Upper lobe of right lung (tissue), 1 donor: ENCODE results near the gene LENEP. TPM values are rescaled to one million over a fixed set of nuclear protein-coding genes. Genes with fewer than 3 reads are reported as not detected.
A peak's percentile ranks its signal among the peaks of the same experiment; 100 is the strongest.

Experiments
- ATAC-seq: fragments of 200-7000 bp; cut with Tn5 transposase; one replicate; pipeline ENCODE4 v1.9.1; 2020; ENCODE audit warnings: mild to moderate bottlenecking, moderate library complexity
- DNase-seq: peaks from one replicate; pipeline ENCODE4 v3.0.0-alpha.2; 2020
- H3K27ac ChIP-seq: fragments of 200-600 bp; one replicate; pipeline ENCODE4 v1.8.0; 2022
- H3K27me3 ChIP-seq: fragments of 200-600 bp; one replicate; pipeline ENCODE4 v1.8.0; 2022; ENCODE audit warnings: mild to moderate bottlenecking
- H3K36me3 ChIP-seq: fragments of 200-600 bp; one replicate; pipeline ENCODE4 v1.8.0; 2022
- H3K4me1 ChIP-seq: fragments of 200-600 bp; one replicate; pipeline ENCODE4 v1.8.0; 2022
- H3K4me3 ChIP-seq: fragments of 200-600 bp; one replicate; pipeline ENCODE4 v1.8.0; 2022; ENCODE audit warnings: mild to moderate bottlenecking
- H3K9me3 ChIP-seq: fragments of 200-600 bp; one replicate; pipeline ENCODE4 v1.8.0; 2022
- CTCF ChIP-seq: fragments of 200-600 bp; IDR thresholded peaks from one replicate; pipeline ENCODE4 v1.8.0; 2022; ENCODE audit warnings: antibody characterized with exemption
- intact Hi-C: fragments of 100-400 bp; cut with DNase I; formaldehyde crosslinking; loops from one replicate; pipeline ENCODE4 v1.11.0; 2022
- total RNA-seq: library from RNA; stranded (reverse); fragmentation: NEBNext Ultra II Directional; extraction: Animal tissue kit (Norgen Biotek cat#: 25700); gene quantifications from one replicate; pipeline ENCODE4 v1.2.1, GENCODE V29; 2021
- donor health status: DM: no; HTN: yes; CAD: no; lungs with severe emphysema.

The LENEP gene
- total RNA-seq, 1 donor from 2014 or later = not detected

DNA sequence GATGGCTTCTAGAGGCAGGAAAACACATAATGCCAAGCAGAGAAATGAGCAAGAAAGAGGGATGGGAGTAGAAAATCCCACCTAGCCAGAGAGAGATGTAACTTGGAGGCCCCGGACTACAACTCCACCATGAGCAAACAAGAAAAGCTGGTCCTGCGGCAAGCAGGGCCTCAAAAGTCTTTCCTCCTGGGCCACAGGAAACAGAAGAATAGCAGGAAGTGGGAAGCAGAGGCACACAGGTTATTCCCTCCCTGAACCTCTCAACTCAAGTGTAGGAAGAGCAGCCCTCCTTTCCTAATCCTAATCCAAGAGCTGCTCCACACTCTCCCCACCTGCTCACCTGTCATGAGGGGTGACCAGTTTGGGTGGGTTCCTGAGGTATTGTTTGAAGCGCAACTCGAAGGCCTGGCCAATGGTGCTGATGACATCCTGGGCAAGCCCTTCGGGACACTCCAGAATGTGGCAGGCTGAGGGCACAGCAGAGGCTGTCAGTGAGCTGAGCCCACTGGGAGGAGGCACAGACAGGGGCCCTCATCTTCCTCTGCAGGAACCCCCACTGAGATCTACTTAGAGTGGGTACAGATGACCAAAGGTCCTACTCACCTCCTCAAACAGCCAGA lies 25.9 kb upstream of the LENEP start:
- no peak overlapping the region for H3K4me3 ChIP-seq
- peak overlapping the region; percentile 93 for H3K27ac ChIP-seq
- H3K36me3 ChIP-seq = peaks cover 57% of the 10 kb centered on the region

DNA sequence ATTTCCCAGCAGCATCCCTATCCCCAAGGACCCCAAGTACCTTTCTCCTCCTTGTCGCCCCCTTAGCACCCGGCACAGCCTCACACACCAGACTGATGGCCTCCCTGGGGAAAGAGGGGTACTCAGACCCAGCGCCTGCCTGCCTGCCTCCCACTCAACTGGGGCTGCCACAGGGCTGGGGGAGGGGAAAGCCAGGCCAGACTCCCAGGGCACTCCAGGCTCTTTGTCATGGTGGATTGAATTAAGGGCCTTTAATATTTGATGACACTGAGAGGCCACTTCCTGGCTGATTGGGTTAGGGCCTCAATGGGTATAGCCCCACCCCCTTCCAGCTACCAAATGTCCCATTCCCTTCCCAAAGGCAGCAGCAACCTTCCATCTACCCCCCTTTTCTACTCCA lies 24.7 kb upstream of the LENEP start:
- intact Hi-C loops = no loop called here
- no peak for TF ChIP-seq CTCF
- Histone ChIP-seq H3K27me3 (no peaks in the 10 kb centered on the region), H3K36me3 (peaks cover 51% of the 10 kb centered on the region), H3K4me3 (peak overlapping the region; percentile 63), H3K9me3 (no peaks in the 10 kb centered on the region), H3K27ac (peak overlapping the region; percentile 93), H3K4me1 (peaks cover 48% of the 10 kb centered on the region)
- ATAC-seq (no peak), DNase-seq (no peak)

More for the DNA sequence above, 25.9 kb upstream of the LENEP start:
- no peaks in the 10 kb centered on the region for H3K9me3 ChIP-seq
- intact Hi-C loops = no loop called here
- TF ChIP-seq CTCF = no peak
- peaks cover 46% of the 10 kb centered on the region for H3K4me1 ChIP-seq
- no peaks in the 10 kb centered on the region for H3K27me3 ChIP-seq
- ATAC-seq (no peak), DNase-seq (no peak)

GRCh38 chr1:154969246-154969645 lies 24.1 kb upstream of the LENEP start:
- TF ChIP-seq CTCF = no peak
- Histone ChIP-seq H3K27ac (peak overlapping the region; percentile 93), H3K9me3 (no peaks in the 10 kb centered on the region), H3K36me3 (peaks cover 47% of the 10 kb centered on the region), H3K4me3 (peak overlapping the region; percentile 63), H3K27me3 (no peaks in the 10 kb centered on the region), H3K4me1 (peaks cover 48% of the 10 kb centered on the region)
- no peak for ATAC-seq
- no peak for DNase-seq
- intact Hi-C loops = no loop called here

DNA sequence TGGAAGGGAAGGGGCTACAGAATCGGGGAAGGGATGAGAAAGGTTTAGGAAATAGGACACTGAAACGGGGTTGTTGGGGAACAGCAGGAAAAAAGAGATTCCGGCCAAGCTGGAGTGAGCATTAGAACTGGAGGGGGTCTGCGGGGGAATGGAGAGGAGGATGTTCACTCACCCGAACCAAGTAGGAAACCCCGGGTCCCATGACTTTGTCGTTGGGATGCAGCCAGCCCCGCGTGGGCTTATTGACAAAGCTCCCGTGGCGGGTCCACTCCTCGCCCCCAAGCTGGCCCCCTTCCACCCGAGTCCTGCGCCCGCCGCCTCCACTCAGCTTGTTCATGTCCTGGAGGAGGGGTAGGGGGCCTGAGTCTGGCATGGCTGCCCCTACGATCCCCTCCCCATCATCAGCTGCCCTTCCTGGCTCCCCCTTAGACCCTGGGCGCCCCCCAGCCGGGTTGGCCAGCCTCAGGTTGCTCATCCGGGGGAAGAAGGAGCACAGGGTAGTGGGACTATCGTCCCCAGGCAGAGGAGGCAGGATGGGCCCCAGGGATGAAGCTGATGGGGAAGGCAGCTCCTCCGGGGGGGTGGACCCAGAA lies 23.4 kb upstream of the LENEP start:
- peak overlapping the region; percentile 93 for H3K27ac ChIP-seq
- no peaks in the 10 kb centered on the region for H3K27me3 ChIP-seq
- DNase-seq = no peak
- peak overlapping the region; percentile 63 for H3K4me3 ChIP-seq
- intact Hi-C loops = no loop called here
- peaks cover 41% of the 10 kb centered on the region for H3K36me3 ChIP-seq
- TF ChIP-seq CTCF = no peak
- H3K9me3 ChIP-seq = no peaks in the 10 kb centered on the region
- peaks cover 48% of the 10 kb centered on the region for H3K4me1 ChIP-seq
- no peak for ATAC-seq

DNA sequence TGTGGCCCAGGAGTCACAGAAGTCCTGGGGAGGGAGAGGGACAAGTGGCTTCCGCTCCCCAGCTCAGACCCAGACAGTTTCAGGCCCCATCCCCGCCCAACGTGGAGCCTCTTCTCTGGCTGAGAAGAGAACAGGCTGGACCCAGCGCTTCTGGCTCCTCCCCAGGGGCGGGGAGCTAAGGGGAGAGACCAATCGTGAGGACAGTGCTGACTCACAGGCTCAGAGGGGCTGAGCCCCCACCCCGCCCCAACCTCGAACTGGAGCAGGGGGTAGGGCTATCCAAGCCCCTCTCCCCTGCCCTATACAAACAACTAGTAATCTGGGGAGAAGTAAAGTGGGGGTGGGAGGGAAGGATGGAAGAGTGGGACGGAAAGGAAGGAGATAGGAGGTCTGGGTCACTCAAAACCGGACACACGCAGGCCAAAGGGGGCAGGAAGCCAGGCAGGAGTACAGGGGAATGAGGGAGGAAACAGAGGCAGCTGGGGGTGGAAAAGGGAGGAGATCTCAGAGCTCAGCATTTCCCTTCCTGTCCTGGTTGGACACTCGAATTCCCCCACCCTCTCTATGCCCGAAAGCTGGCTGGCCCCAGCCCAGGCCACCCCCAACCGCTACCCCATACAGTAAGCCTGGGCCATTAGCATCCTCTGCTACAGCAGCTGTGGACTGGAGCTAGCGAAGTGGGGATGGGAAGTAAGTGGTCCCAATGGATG lies 22.6 kb upstream of the LENEP start, which contains the start of gene SHC1:
TSS of gene SHC1 (minus strand) at position 117 of the 710 bp plus-strand sequence. CDS start 221 bp downstream, outside the sequence.
- intact Hi-C loops = no loop called here
- peak within 1 kb of the TSS; percentile 93 for H3K27ac ChIP-seq
- ATAC-seq (peak; percentile 48), DNase-seq (peak; percentile 92)
- peak within 1 kb of the TSS; percentile 63 for H3K4me3 ChIP-seq
- peaks cover 33% of the 10 kb centered on the region for H3K36me3 ChIP-seq
- no peak for TF ChIP-seq CTCF
- H3K4me1 ChIP-seq = peaks cover 48% of the 10 kb centered on the region
- H3K27me3 ChIP-seq = no peaks in the 10 kb centered on the region
- no peaks in the 10 kb centered on the region for H3K9me3 ChIP-seq
